Measurements from ENCODE around the gene USP34. TPM values are rescaled to one million over a fixed set of nuclear protein-coding genes. Genes with fewer than 3 reads are reported as not detected.

Gene USP34
- total and polyA plus RNA-seq, 2 of the 8 experiments (the other 6 are each of a cell fraction or from before 2014, with no cell fraction given): 56.7 to 91.7 TPM

- TF ChIP-seq CHD7 (IDR thresholded peaks at IDR 0.05; ENCODE audit: insufficient replicate concordance, low read length) (no peak), SP4 (IDR thresholded peaks at IDR 0.05; ENCODE audit: low read length) (no peak), RFX5 (IDR thresholded peaks at IDR 0.05; ENCODE audit: borderline replicate concordance, low read depth, low read length) (no peak), E2F6 (IDR thresholded peaks at IDR 0.05) (no peak), SIN3A (conservative IDR thresholded peaks at IDR 0.05 in 1 of 2, IDR thresholded peaks at IDR 0.05 in 1 of 2; ENCODE audit: low read depth in 1 of 2, low read length in 2 of 2) (no peak), KDM1A (IDR thresholded peaks at IDR 0.05; ENCODE audit: borderline replicate concordance, low read length) (no peak), SIRT6 (IDR thresholded peaks at IDR 0.05; ENCODE audit: low read length) (no peak), JUND (IDR thresholded peaks at IDR 0.05; ENCODE audit: low read length) (no peak), TBP (IDR thresholded peaks at IDR 0.05; ENCODE audit: low read depth, low read length) (no peak), HDAC6 (IDR thresholded peaks at IDR 0.05; ENCODE audit: low read depth, low read length) (no peak), EP300 (IDR thresholded peaks at IDR 0.05; ENCODE audit: borderline replicate concordance in 1 of 2, low read depth in 2 of 2, low read length in 2 of 2) (no peak)
Observed at GRCh38 chr2:61410185-61410584, 60.7 kb downstream of the USP34 start (continued).

Measured in H1 (cell line).